K562 (cell line): Measurements from ENCODE around the gene POLDIP3.

Experiments
- EZH2 ChIP-seq: IDR thresholded peaks from 2 replicates; pipeline ENCODE4 v1.6.1; 2012; ENCODE audit warnings: low read depth, mild to moderate bottlenecking, inconsistent platforms, low read length, borderline replicate concordance
- IRF2 ChIP-seq: sonication (generic); formaldehyde crosslinking; IDR thresholded peaks from 2 replicates; pipeline ENCODE4 v1.8.1; 2022; ENCODE audit warnings: mild to moderate bottlenecking, missing genetic modification reagents
- PRDM10 ChIP-seq: fragments of 450-650 bp; IDR thresholded peaks from 2 replicates; pipeline ENCODE4 v1.6.1; 2018; ENCODE audit not compliant: partially characterized antibody
- YY1 ChIP-seq, 3 experiments: IDR thresholded peaks; 2 replicates each; pipeline ENCODE4 v1.6.1; 2011; ENCODE audit warnings: low read length in 2 of 3, mild to moderate bottlenecking in 2 of 3, moderate library complexity in 2 of 3, borderline replicate concordance in 1 of 3, control low read depth in 1 of 3, low read depth in 1 of 3; ENCODE audit not compliant: insufficient read depth in 3 of 3, insufficient replicate concordance in 2 of 3, control insufficient read depth in 1 of 3, insufficient read length in 1 of 3; ENCODE audit errors: extremely low read depth in 1 of 3
- ZNF3 ChIP-seq: fragments of 250-450 bp; sonication (Bioruptor Pico); IDR thresholded peaks from 2 replicates; pipeline ENCODE4 v1.5.0; 2021; ENCODE audit warnings: mild to moderate bottlenecking, moderate library complexity
- ZNF830 ChIP-seq: fragments of 250-450 bp; sonication (Bioruptor Pico); IDR thresholded peaks from 2 replicates; pipeline ENCODE4 v1.5.0; 2021; ENCODE audit warnings: mild to moderate bottlenecking

GRCh38 chr22:42615092-42615859 is 593 bp upstream of the POLDIP3 start:
- TF ChIP-seq PRDM10 = peak; percentile 54
- TF ChIP-seq IRF2 (CRISPR knock-in tag) = no peak
- peak; percentile 87 for TF ChIP-seq ZNF3 (CRISPR knock-in tag)
- peak; percentile 95 for TF ChIP-seq ZNF830 (CRISPR knock-in tag)
- TF ChIP-seq EZH2 = no peak
- peak in 2 of 3 experiments; percentile 74 to 82 for TF ChIP-seq YY1 (IDR thresholded peaks at IDR 0.05; ENCODE audit: borderline replicate concordance in 1 of 3, control insufficient read depth in 1 of 3, extremely low read depth in 1 of 3, insufficient read depth in 3 of 3, insufficient read length in 1 of 3, insufficient replicate concordance in 2 of 3, low read depth in 1 of 3, low read length in 2 of 3)
